Suprapubic skin (tissue), 4 donors: ENCODE data around the gene KRT8.

ENCODE experiments used
- POLR2A ChIP-seq, 2 donors: fragments of 450-650 bp; IDR thresholded peaks; one replicate each; pipeline ENCODE4 v1.6.1; 2017; ENCODE audit warnings: antibody characterized with exemption in 2 of 2, mild to moderate bottlenecking in 2 of 2, moderate library complexity in 2 of 2
- POLR2AphosphoS5 ChIP-seq, 3 donors: sonication (generic); formaldehyde crosslinking; IDR thresholded peaks; one replicate each; pipeline ENCODE4 v1.6.1; 2017; ENCODE audit warnings: antibody characterized with exemption in 3 of 3
- TF ChIP-seq, protein P1 (sequence below), 2 donors: fragments of 200-600 bp in 1 of 2; fragments of 450-650 bp in 1 of 2; sonication (generic) in 1 of 2; IDR thresholded peaks; one replicate each; pipeline ENCODE4 v1.5.1; 2016 to 2019; ENCODE audit warnings: antibody characterized with exemption in 2 of 2, mild to moderate bottlenecking in 1 of 2, moderate library complexity in 1 of 2

DNA sequence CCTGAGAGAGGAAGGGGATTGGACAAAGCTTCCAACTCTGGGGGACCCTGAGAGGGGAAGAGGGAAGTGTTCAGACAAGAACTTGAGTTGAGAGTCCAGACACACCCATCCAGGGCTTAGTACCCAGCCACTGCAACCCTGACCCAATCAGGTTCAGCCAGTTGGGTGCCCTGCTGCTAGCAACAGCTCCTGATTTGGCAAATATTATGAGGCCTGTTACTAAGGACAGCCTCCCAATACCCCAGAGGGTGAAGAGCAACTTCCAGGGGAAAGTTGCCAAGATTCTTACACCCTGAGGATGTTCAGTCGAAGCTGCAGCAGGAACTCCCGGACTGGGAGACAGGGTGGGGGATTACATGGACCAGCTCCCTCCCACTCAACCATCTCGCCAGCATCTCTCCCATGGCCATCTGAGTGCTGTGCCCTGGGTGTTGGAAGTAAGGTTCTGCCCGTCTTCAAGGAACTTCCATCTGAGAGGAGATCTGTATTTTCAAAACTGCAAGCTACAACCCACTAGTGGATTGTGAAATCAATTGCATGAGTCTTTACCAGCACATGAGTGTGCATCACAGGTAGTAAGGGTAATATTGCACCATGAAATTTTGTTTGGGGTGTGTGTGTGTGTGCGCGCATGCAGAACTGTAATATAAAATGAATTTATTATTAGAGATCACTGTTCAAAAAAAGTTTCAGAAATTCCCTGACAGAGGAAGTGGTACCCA is 44.6 kb downstream of the KRT8 start:
- TF ChIP-seq, protein P1, sequence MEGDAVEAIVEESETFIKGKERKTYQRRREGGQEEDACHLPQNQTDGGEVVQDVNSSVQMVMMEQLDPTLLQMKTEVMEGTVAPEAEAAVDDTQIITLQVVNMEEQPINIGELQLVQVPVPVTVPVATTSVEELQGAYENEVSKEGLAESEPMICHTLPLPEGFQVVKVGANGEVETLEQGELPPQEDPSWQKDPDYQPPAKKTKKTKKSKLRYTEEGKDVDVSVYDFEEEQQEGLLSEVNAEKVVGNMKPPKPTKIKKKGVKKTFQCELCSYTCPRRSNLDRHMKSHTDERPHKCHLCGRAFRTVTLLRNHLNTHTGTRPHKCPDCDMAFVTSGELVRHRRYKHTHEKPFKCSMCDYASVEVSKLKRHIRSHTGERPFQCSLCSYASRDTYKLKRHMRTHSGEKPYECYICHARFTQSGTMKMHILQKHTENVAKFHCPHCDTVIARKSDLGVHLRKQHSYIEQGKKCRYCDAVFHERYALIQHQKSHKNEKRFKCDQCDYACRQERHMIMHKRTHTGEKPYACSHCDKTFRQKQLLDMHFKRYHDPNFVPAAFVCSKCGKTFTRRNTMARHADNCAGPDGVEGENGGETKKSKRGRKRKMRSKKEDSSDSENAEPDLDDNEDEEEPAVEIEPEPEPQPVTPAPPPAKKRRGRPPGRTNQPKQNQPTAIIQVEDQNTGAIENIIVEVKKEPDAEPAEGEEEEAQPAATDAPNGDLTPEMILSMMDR (IDR thresholded peaks at IDR 0.05), result no peak
- TF ChIP-seq POLR2A (IDR thresholded peaks at IDR 0.05) (no peak), POLR2AphosphoS5 (IDR thresholded peaks at IDR 0.05) (peak in 1 of 3 donors; percentile 25)
